LNCaP clone FGC (cell line): Measurements from ENCODE around the gene NUDT7.

Experiments used
- DNase-seq: peaks from one replicate; pipeline ENCODE4 v3.0.0-alpha.2; 2011; ENCODE audit warnings: low read depth
- H3K4me3 ChIP-seq: 2 replicates; pipeline ENCODE4 v1.5.1; 2011; ENCODE audit warnings: mild to moderate bottlenecking, low read depth, low read length, control low read depth
- TF ChIP-seq, protein P1 (sequence below): IDR thresholded peaks from 2 replicates; pipeline ENCODE4 v1.5.1; 2012; ENCODE audit warnings: mild to moderate bottlenecking; ENCODE audit not compliant: control insufficient read depth, insufficient read depth; ENCODE audit errors: extremely low read depth

NUDT7 gene

GRCh38 chr16:77721752-77722308, 484 bp upstream of the NUDT7 start:
- peak overlapping the region; percentile 83 for H3K4me3 ChIP-seq
- TF ChIP-seq, protein P1, sequence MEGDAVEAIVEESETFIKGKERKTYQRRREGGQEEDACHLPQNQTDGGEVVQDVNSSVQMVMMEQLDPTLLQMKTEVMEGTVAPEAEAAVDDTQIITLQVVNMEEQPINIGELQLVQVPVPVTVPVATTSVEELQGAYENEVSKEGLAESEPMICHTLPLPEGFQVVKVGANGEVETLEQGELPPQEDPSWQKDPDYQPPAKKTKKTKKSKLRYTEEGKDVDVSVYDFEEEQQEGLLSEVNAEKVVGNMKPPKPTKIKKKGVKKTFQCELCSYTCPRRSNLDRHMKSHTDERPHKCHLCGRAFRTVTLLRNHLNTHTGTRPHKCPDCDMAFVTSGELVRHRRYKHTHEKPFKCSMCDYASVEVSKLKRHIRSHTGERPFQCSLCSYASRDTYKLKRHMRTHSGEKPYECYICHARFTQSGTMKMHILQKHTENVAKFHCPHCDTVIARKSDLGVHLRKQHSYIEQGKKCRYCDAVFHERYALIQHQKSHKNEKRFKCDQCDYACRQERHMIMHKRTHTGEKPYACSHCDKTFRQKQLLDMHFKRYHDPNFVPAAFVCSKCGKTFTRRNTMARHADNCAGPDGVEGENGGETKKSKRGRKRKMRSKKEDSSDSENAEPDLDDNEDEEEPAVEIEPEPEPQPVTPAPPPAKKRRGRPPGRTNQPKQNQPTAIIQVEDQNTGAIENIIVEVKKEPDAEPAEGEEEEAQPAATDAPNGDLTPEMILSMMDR = no peak
- no peak for DNase-seq

GRCh38 chr16:77723108-77723514, 797 bp downstream of the NUDT7 start:
- TF ChIP-seq, protein P1 = no peak
- peak overlapping the region; percentile 83 for H3K4me3 ChIP-seq
- no peak for DNase-seq

GRCh38 chr16:77724174-77724573, 1.9 kb downstream of the NUDT7 start:
- H3K4me3 ChIP-seq = no peak overlapping the region
- no peak for DNase-seq
- TF ChIP-seq, protein P1 = no peak

DNA sequence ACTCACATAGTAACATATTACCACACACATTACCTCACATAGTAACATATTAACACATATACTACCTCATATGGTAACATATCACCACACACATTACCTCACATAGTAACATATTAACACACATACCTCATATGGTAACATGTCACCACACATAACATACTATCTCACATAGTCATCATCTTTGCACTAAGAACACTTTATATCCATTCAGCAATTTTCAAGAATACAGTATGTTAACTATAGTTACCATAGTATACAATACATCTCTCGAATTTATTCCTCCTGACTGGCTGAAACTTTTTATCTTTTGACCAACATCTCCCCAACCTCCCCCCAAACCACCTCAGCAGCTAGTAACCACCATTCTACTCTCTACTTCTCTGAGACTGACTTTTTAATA, 7.6 kb downstream of the NUDT7 start:
- H3K4me3 ChIP-seq = no peak overlapping the region
- no peak for DNase-seq
- TF ChIP-seq, protein P1 = no peak

DNA sequence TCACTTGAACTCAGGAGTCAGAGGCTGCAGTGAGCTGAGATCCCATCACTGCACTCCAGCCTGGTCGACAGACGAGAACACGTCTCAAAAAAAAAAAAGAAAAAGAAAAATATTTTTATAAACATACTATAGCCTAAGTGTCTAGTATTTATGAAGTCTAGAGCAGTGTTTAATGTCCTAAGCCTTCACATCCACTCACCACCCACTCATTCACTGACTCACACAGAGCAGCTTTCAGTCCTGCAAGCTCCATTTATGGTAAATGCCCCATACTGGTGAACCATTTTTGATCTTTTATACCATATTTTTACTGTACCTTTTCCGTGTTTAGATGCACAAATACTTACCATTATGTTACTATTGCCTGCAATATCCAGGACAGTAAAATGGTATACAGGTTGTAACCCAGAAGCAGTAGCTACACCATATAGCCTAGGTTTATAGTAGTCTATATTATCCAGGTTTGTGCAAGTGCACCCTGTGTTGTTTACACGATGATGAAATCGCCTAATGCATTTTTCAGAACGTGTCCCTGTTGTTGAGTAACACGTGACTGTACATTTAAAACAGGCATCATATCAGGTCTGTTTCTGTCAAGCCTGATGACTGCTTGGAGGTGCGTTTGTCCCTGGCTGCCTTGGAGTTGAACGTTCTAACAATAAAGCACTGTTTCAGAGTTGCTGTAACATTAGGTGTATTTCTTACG, 10.1 kb downstream of the NUDT7 start:
- TF ChIP-seq, protein P1 = no peak
- no peak overlapping the region for H3K4me3 ChIP-seq
- no peak for DNase-seq

DNA sequence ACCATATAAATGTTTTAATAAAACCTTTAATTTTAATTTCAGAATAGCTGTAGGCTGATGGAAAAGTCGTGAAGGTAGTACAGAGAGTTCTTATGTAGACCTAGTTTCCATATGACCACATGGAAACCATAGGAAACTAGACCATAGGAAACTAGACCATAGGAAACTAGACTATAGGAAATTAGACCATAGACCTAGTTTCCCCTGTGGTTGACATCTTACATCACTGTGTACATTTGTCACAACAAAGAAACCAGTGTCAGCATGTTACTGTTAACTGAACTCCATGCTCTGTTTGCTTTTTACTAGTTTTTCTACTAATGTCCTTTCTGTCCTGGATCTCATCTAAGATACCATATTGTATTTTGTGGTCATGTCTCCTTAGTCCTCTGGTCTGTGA, 14.6 kb downstream of the NUDT7 start:
- TF ChIP-seq, protein P1 = no peak
- DNase-seq = no peak
- no peak overlapping the region for H3K4me3 ChIP-seq
